K562 (cell line): Measurements from ENCODE around the gene GARNL3. TPM values are rescaled to one million over a fixed set of nuclear protein-coding genes. Genes with fewer than 3 reads are reported as not detected.

Experiments used
- ARHGAP35 ChIP-seq: fragments of 450-650 bp; IDR thresholded peaks from 2 replicates; pipeline ENCODE4 v1.6.1; 2018; ENCODE audit not compliant: partially characterized antibody
- FOXA1 ChIP-seq: fragments of 450-650 bp; IDR thresholded peaks from 2 replicates; pipeline ENCODE4 v1.6.1; 2016; ENCODE audit warnings: mild to moderate bottlenecking, borderline replicate concordance
- FOXJ2 ChIP-seq: fragments of 200-800 bp; sonication (Bioruptor generic); IDR thresholded peaks from 2 replicates; pipeline ENCODE4 v1.6.1; 2016; ENCODE audit warnings: missing genetic modification characterization, missing compliant biosample characterization
- IFI16 ChIP-seq: fragments of 250-450 bp; sonication (Bioruptor Pico); IDR thresholded peaks from 2 replicates; pipeline ENCODE4 v2.1.2; 2022; ENCODE audit warnings: mild to moderate bottlenecking, inconsistent platforms
- NR3C1 ChIP-seq: sonication (generic); formaldehyde crosslinking; IDR thresholded peaks from 2 replicates; pipeline ENCODE4 v1.8.1; 2022; ENCODE audit warnings: missing genetic modification reagents
- SMARCA5 ChIP-seq: fragments of 450-650 bp; IDR thresholded peaks from 2 replicates; pipeline ENCODE4 v1.6.1; 2016
- XRCC4 ChIP-seq: IDR thresholded peaks from one replicate; pipeline ENCODE4 v1.6.1; 2011; ENCODE audit not compliant: insufficient read depth, insufficient read length; ENCODE audit errors: extremely low read depth
- polyA plus RNA-seq, 8 experiments: library from polyadenylated mRNA; depleted of rRNA in 4 of 8; stranded (reverse) in 5 of 8; unstranded in 3 of 8; fragments of >200 nt; fragmentation: Nextera tagmentation in 2 of 8; fragmentation: Illumina TruSeq in 1 of 8; extraction: Ambion mirVana in 2 of 8; extraction: Trizol in 1 of 8; gene quantifications; 2 replicates each; pipeline versions ENCODE4 v1.2.1 to v1.2.3, GENCODE V29; 2011 to 2014; ENCODE audit warnings: inconsistent platforms in 1 of 8, missing spikeins in 1 of 8
- total RNA-seq, 7 experiments: library from RNA; depleted of rRNA in 6 of 7; stranded (reverse); fragments of >200 nt in 6 of 7; fragmentation: Illumina TruSeq in 2 of 7; extraction: Trizol in 2 of 7; gene quantifications; 2 replicates each; pipeline versions ENCODE4 v1.2.1 to v1.2.3, GENCODE V29; 2011 to 2021; ENCODE audit warnings: low replicate concordance in 1 of 7
- TF ChIP-seq, protein P1 (sequence below): fragments of 450-650 bp; IDR thresholded peaks from 2 replicates; pipeline ENCODE4 v1.6.1; 2016; ENCODE audit warnings: mild to moderate bottlenecking, moderate library complexity
- TF ChIP-seq, protein P2 (sequence below): sonication (generic); formaldehyde crosslinking; IDR thresholded peaks from 2 replicates; pipeline ENCODE4 v1.8.1; 2023; ENCODE audit warnings: missing genetic modification reagents, mild to moderate bottlenecking, borderline replicate concordance

GARNL3 gene
- total and polyA plus RNA-seq, 9 of the 15 experiments (the other 6 are each of a cell fraction or from before 2014, with no cell fraction given) = 0.35 to 2.7 (median 1.6) TPM

DNA sequence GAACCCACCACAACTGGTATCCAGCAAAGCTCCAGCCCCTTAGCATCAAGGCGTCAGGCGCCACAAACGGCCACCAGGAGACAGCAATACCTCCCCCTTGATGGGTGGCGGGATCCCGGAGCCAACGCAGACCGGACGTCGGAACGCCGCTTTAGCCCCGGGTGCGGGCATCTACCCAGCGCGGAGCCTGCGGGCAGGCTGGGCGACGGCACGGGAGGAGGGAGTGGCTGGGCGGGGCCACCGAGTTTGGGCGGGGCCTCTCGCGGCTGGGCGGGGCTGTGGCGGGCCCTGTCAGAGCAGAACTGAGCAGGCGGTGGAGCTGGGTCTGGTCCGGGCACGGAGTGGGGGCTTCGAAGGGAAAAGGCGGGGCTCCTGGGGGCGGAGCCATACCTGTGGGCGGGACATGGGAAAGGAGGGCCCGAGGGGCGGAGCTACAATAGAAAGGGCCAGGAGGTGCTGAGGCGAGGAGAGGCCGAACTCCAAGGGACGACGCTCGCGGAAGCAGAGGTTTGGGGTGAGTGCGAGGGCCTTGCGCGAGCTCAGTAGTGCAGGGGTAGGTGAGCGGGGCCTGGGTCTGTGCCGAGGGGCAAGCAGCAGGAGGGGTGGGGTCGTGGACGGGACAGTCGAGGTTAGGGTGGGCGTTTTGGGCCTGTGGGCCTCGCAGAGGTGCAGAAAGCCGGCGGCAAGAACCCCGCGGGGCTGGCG, 40.2 kb upstream of the GARNL3 start (continued):
- TF ChIP-seq, protein P1, sequence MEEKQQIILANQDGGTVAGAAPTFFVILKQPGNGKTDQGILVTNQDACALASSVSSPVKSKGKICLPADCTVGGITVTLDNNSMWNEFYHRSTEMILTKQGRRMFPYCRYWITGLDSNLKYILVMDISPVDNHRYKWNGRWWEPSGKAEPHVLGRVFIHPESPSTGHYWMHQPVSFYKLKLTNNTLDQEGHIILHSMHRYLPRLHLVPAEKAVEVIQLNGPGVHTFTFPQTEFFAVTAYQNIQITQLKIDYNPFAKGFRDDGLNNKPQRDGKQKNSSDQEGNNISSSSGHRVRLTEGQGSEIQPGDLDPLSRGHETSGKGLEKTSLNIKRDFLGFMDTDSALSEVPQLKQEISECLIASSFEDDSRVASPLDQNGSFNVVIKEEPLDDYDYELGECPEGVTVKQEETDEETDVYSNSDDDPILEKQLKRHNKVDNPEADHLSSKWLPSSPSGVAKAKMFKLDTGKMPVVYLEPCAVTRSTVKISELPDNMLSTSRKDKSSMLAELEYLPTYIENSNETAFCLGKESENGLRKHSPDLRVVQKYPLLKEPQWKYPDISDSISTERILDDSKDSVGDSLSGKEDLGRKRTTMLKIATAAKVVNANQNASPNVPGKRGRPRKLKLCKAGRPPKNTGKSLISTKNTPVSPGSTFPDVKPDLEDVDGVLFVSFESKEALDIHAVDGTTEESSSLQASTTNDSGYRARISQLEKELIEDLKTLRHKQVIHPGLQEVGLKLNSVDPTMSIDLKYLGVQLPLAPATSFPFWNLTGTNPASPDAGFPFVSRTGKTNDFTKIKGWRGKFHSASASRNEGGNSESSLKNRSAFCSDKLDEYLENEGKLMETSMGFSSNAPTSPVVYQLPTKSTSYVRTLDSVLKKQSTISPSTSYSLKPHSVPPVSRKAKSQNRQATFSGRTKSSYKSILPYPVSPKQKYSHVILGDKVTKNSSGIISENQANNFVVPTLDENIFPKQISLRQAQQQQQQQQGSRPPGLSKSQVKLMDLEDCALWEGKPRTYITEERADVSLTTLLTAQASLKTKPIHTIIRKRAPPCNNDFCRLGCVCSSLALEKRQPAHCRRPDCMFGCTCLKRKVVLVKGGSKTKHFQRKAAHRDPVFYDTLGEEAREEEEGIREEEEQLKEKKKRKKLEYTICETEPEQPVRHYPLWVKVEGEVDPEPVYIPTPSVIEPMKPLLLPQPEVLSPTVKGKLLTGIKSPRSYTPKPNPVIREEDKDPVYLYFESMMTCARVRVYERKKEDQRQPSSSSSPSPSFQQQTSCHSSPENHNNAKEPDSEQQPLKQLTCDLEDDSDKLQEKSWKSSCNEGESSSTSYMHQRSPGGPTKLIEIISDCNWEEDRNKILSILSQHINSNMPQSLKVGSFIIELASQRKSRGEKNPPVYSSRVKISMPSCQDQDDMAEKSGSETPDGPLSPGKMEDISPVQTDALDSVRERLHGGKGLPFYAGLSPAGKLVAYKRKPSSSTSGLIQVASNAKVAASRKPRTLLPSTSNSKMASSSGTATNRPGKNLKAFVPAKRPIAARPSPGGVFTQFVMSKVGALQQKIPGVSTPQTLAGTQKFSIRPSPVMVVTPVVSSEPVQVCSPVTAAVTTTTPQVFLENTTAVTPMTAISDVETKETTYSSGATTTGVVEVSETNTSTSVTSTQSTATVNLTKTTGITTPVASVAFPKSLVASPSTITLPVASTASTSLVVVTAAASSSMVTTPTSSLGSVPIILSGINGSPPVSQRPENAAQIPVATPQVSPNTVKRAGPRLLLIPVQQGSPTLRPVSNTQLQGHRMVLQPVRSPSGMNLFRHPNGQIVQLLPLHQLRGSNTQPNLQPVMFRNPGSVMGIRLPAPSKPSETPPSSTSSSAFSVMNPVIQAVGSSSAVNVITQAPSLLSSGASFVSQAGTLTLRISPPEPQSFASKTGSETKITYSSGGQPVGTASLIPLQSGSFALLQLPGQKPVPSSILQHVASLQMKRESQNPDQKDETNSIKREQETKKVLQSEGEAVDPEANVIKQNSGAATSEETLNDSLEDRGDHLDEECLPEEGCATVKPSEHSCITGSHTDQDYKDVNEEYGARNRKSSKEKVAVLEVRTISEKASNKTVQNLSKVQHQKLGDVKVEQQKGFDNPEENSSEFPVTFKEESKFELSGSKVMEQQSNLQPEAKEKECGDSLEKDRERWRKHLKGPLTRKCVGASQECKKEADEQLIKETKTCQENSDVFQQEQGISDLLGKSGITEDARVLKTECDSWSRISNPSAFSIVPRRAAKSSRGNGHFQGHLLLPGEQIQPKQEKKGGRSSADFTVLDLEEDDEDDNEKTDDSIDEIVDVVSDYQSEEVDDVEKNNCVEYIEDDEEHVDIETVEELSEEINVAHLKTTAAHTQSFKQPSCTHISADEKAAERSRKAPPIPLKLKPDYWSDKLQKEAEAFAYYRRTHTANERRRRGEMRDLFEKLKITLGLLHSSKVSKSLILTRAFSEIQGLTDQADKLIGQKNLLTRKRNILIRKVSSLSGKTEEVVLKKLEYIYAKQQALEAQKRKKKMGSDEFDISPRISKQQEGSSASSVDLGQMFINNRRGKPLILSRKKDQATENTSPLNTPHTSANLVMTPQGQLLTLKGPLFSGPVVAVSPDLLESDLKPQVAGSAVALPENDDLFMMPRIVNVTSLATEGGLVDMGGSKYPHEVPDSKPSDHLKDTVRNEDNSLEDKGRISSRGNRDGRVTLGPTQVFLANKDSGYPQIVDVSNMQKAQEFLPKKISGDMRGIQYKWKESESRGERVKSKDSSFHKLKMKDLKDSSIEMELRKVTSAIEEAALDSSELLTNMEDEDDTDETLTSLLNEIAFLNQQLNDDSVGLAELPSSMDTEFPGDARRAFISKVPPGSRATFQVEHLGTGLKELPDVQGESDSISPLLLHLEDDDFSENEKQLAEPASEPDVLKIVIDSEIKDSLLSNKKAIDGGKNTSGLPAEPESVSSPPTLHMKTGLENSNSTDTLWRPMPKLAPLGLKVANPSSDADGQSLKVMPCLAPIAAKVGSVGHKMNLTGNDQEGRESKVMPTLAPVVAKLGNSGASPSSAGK = peak; percentile 97
- no peak for TF ChIP-seq FOXJ2 (tag)
- no peak for TF ChIP-seq XRCC4
- TF ChIP-seq SMARCA5 = 0 out of 2 replicates have a peak, but pooled peaks have one; percentile 44
- no peak for TF ChIP-seq ARHGAP35
- no peak for TF ChIP-seq NR3C1
- TF ChIP-seq, protein P2, sequence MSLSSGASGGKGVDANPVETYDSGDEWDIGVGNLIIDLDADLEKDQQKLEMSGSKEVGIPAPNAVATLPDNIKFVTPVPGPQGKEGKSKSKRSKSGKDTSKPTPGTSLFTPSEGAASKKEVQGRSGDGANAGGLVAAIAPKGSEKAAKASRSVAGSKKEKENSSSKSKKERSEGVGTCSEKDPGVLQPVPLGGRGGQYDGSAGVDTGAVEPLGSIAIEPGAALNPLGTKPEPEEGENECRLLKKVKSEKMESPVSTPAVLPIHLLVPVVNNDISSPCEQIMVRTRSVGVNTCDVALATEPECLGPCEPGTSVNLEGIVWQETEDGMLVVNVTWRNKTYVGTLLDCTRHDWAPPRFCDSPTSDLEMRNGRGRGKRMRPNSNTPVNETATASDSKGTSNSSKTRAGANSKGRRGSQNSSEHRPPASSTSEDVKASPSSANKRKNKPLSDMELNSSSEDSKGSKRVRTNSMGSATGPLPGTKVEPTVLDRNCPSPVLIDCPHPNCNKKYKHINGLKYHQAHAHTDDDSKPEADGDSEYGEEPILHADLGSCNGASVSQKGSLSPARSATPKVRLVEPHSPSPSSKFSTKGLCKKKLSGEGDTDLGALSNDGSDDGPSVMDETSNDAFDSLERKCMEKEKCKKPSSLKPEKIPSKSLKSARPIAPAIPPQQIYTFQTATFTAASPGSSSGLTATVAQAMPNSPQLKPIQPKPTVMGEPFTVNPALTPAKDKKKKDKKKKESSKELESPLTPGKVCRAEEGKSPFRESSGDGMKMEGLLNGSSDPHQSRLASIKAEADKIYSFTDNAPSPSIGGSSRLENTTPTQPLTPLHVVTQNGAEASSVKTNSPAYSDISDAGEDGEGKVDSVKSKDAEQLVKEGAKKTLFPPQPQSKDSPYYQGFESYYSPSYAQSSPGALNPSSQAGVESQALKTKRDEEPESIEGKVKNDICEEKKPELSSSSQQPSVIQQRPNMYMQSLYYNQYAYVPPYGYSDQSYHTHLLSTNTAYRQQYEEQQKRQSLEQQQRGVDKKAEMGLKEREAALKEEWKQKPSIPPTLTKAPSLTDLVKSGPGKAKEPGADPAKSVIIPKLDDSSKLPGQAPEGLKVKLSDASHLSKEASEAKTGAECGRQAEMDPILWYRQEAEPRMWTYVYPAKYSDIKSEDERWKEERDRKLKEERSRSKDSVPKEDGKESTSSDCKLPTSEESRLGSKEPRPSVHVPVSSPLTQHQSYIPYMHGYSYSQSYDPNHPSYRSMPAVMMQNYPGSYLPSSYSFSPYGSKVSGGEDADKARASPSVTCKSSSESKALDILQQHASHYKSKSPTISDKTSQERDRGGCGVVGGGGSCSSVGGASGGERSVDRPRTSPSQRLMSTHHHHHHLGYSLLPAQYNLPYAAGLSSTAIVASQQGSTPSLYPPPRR (CRISPR knock-in tag) = no peak
- TF ChIP-seq FOXA1 = no peak
- no peak for TF ChIP-seq IFI16
